Erythroblast (primary cell): ENCODE results near the gene FLAD1.

Source experiments
- GATA1 ChIP-seq: IDR thresholded peaks from 2 replicates; pipeline ENCODE4 v1.6.1; 2011; ENCODE audit warnings: low read depth, mild to moderate bottlenecking, control low read depth, low read length, moderate library complexity
- POLR2A ChIP-seq: IDR thresholded peaks from 2 replicates; pipeline ENCODE4 v1.6.1; 2011; ENCODE audit warnings: mild to moderate bottlenecking, low read length

DNA sequence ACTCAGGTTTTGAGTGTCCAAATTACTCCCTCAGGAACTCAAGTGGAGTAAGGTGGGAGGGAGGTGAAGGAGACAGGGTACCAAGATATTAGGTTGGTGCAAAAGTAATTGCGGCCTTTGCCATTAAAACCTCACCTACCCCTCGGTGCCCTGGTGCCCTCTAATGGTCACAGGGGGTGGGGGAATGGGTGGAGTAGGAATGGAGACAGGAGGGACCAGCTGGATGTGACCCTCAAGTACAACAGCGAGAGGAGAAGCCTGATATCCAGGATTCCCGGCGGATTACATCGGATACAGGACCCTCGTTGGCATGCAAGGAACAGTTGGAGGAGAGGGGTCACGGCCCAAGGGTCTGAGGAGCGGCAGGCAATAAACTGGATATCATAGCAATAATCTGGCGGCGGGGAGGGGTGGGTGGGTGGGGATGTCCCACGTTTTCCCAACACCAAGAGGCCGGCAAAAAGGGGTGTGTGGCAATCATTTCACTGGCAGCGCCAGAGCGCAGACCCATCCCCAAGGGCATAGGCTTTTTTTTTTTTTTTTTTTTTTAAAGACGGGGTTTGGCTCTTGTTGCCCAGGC lies 15.1 kb downstream of the FLAD1 start:
- TF ChIP-seq POLR2A (no peak), GATA1 (no peak)
